ENCODE results near the gene ZNF444.
"Not testable (repeated sequence)": the region's sequence is repeated elsewhere in the genome, so short reads cannot be mapped to it uniquely, and the experiment has no call there.

ZNF444 gene

GRCh38 chr19:56140583-56141416, at the start of gene ZNF444:
ZNF444 (plus strand) TSS chr19:56141287; CDS start chr19:56146912, 5,625 bp downstream.
- peak; percentile 96 for DNase-seq

DNA sequence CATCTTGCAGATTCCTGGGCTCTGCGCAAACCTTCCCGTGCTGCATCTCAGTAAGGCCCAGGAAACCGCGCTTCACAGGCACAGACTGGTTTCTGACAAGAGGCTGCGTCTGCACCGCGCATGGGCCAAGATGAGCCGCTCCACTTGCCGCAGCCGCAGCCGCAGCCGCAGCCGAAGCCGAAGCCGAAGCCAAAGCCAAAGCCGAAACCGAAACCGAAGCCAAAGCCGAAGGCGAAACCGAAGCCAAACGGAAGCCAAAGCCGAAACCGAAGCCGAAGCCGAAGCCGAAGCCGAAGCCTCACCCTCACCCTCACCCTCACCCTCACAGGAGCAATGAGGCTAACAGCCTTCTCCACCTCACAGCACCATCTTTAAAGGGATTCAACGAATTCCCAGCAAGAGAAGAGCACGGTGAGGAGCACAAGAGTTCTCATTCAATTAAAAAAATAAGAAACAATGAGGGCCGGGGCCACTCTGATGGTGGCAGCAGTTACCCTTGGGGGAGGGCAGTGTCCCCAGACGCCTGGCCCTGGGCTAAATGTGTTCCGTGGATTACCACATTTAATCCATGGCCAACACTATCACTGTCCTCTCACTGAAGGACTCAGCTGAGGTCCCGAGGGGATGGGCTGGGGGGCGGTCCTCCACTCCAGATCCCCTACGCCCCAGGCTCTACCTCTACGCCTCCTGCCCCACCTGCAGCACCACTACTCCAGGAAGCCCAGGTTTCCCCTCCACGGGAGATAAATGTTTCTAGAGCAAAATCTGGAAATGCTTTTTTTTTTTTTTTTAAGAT, 49.1 kb upstream of the ZNF444 start:
- peak; percentile 27 for DNase-seq

GRCh38 chr19:56092685-56093631, 48.1 kb upstream of the ZNF444 start:
- no peak for DNase-seq

GRCh38 chr19:56094449-56094848, 46.6 kb upstream of the ZNF444 start:
- DNase-seq, result no peak

DNA sequence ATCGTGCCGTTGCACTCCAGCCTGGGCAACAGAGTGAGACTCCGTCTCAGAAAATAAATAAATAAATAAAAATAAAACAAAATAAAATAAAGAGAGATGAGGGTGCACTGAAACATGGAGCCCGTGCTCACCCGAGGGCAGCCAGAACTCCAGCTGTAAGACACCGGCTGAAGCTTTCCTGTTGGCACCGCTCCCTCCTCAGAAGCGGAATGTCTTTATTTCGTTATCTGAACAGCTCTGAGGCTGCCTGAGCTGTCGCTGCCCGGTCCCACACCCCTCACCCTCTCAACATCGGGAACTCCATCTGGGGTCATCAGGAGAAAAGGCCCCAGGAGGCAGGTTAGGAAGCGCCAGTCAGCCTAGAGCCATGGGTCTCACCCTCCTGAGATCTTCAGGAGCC, 44.4 kb upstream of the ZNF444 start:
- no peak for DNase-seq

- no peak for DNase-seq
Measured at GRCh38 chr19:56097306-56097705, 43.8 kb upstream of the ZNF444 start.

GRCh38 chr19:56097776-56098175, 43.3 kb upstream of the ZNF444 start:
- DNase-seq, result no peak

DNA sequence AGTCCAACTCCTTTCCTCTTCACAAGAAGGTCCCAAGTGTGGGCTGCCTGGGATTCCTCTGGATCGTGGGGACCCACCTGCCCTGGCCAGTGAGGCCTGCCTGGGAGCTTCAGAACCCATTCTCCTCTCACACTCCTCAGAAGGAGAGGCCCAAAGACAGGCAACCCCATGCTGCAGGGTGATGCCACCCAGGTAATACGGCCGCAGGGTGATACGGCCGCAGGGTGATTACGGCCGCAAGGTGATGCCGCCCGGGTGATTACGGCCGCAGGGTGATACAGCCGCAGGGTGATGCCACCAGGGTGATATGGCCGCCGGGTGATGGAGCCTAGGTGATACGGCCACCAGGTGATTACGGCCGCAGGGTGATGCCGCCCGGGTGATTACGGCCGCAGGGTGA, 42.9 kb upstream of the ZNF444 start:
- not testable (repeated sequence) for DNase-seq

DNA sequence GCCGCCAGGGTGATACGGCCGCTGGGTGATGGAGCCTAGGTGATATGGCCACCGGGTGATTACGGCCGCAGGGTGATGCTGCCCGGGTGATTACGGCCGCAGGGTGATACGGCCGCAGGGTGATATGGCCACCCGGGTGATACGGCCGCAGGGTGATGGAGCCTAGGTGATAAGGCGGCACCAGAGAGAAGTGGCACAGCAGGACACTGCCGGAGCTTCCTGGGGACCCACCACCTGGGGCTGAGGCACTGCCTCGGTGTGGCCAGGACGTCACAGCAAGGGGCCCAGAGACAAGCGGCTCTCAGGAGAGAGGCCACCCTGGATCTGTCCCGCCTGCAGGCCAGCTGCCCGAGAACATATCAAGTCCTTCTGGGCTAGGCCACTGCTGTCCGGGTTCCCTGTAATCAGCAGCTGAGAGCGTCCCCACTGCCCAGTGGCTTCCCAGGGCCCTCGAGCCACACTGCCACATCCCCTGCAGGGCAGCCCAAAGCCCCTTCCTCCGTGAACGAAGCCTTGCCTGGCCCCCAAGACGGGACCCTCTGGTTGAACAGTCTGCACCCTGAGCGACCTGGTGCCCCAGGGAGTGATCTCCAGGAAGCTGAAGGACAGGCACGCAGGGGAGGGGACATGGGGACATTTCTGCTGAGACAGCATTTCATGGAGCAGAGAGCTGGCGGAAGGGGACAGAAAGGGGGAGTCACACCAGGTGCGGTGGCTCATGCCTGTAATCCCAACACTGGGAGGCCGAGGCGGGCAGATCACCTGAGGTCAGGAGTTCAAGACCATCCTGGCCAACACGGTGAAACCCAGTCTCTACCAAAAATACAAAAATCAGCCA, 42.1 kb upstream of the ZNF444 start:
- DNase-seq, result no peak

- no peak for DNase-seq
Measured at GRCh38 chr19:56099638-56100539, 41.2 kb upstream of the ZNF444 start.

DNA sequence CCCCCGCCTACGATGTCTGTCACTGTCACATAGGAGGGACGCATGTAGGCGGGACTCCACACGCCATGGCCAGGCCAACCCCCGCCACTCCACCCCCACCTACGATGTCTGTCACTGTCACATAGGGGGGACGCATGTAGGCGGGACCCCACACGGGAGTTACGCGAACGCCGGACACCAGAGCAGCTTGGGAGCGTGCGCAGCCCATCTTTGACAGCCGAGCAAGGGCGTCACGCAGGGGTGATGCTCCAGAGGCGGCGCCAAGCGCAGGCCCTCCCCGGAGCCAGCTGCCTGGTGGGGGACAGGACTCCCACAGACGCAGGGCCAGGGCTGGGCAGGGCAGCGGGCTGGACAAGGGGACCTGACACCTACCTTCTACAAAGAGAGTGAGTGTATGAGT, 40.0 kb upstream of the ZNF444 start:
- DNase-seq, result no peak

DNA sequence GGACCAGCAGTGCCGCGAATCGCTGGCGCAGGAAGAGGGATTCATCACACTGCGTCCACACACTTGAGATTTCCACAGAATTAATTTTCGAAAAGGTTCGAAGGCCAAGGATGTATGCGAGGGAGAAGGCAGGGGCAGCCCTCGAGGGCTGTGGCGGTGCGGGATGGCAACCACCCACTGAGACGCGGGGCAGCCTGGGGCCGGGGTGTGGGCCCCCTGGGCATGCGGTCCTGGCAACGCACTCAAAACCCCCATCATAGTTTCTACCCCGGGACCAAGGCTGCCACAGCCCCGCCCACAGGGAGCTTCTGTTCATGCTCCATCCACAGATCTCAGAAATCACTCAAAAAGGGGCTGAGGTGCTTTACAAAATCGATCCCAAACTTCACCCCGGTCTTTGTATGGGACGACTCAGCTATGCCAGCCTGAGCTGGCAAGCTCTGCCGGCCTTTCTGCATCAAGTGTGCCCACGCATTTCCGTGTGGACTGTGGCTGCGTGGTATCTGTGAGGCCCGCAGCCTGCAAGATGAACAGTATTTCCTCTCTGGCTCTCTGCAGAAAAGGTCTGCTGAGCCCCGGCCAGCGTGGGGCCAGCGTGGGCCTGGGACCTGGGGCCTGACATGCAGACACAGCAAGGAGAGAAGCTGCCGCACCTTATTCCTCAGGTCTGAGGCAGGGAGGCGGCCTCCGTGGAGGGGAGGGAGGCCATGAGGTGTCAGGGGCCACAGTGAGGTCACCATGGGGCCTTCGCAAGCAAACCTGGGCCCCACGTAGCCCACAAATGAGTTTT, 39.1 kb upstream of the ZNF444 start:
- DNase-seq, result no peak

DNA sequence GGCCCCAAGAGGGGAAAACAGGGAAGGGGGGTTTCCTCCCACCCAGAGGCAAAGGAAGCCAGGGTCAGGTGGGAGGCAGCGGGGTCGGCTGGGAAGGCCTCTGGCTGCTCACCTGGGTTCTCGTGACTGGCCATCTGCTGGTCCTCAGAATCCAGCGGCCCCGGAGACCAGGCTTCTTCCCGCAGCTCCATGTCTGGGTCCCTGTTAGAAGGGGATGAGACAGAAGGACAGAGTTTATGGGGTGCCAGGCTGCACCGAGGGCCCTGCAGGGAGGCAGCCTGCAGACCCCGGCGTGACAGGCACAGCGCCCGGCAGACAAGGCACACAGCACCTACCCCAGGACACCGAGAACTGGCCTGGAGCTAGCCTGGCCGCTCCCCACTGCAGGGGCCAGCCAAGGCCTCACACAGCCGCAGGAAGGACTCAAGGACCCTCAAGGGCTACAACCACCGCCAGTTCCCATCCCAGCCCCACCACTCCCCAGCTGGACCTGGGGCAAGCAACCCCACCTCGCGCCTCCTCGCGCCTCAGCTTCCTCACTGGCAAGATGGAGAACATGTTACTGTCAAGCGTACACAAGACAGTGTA, 38.0 kb upstream of the ZNF444 start:
- DNase-seq, result no peak

DNA sequence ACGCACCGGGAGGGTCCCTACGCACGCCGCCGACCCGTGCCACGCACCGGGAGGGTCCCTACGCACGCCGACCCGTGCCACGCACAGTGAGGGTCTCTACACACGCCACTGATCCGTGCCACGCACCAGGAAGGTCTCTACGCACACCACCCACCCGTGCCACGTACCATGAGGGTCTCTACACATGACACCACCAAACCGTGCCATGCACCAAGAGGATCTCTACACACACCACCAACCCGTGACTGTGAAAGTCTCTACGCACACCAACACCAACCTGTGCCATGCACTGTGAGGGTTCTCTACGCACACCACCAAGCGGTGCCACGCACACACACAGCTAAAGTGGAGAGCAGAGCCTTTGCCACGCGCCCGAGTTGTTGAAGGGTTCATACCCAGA, 36.7 kb upstream of the ZNF444 start:
- DNase-seq, result no peak

DNA sequence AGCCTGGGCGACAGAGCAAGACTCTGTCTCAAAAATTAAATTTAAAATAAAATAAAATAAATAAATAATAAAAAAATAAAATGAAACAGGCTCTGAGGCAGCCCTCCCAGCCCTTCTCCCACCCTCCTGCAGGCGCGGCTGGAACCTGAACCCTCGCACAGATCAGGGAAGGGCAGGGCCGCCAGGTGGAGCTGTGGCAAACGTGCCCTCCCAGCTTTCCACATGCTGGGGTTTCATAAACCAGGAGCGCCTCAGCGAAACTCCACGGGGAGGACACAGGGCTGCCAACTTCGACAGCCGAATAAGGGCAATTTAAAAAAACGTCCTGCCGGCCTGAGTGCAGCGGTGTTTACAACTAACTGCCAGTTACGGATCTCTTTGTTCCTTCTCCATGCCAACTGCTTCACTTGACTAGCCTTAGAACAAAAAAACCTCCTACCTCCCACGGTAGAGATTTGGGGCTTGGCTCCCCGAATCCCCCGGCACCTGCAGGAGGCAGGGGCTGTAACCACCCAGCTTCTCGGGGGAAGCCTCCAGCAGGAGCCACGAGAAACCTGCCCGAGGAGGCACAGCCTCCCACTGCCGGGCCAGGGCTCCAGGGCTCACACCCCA, 35.9 kb upstream of the ZNF444 start:
- DNase-seq, result peak; percentile 38

- DNase-seq, result not testable (repeated sequence)
Measured at GRCh38 chr19:56105831-56106396, 35.2 kb upstream of the ZNF444 start.

GRCh38 chr19:56106397-56106849, 34.7 kb upstream of the ZNF444 start:
- no peak for DNase-seq

GRCh38 chr19:56106993-56107392, 34.1 kb upstream of the ZNF444 start:
- no peak for DNase-seq

Data from NCI-H1092 (cell line).